ENCODE data around the gene MRGPRF. TPM values are rescaled to one million over a fixed set of nuclear protein-coding genes. Genes with fewer than 3 reads are reported as not detected.
A peak's percentile ranks its signal among the peaks of the same experiment; 100 is the strongest.

The MRGPRF gene
- polyA plus RNA-seq, 1 of the 3 experiments (the other 2 are of a cell fraction), result 0.18 TPM

- H4K20me1 ChIP-seq (ENCODE audit: insufficient read depth), result no peaks in the 10 kb centered on the region
- no peak overlapping the region for H3K4me2 ChIP-seq
- H3K36me3 ChIP-seq (replicated peaks in 1 of 2; ENCODE audit: control insufficient read depth in 1 of 2, insufficient read depth in 2 of 2, low read length in 1 of 2), result no peaks in the 10 kb centered on the region
- H3K9ac ChIP-seq, result no peak overlapping the region
- 97% methylated on average over 17 of the region's 19 CpGs for WGBS (ENCODE audit: low lambda C conversion rate)
- POLR2A ChIA-PET, result interaction anchor here (1.2 kb wide), 1 partner anchor 14 kb away, joined by 3 read pairs; no protein-coding TSS in a partner anchor
- CTCF ChIA-PET, result interaction anchor here (0.8 to 1.2 kb wide), 2 partner anchors 13 to 47 kb away, joined by 3 to 4 read pairs; no protein-coding TSS in a partner anchor
- H3K9me3 ChIP-seq, result no peaks in the 10 kb centered on the region
- H3K9me2 ChIP-seq, result no peaks in the 10 kb centered on the region
- H3K27me3 ChIP-seq (ENCODE audit: insufficient read depth), result no peaks in the 10 kb centered on the region
- TF ChIP-seq MXI1 (IDR thresholded peaks at IDR 0.05; ENCODE audit: low read depth, low read length) (no peak), FOXM1 (IDR thresholded peaks at IDR 0.05; ENCODE audit: low read depth) (no peak), PBX3 (IDR thresholded peaks at IDR 0.05) (no peak), FOSL2 (IDR thresholded peaks at IDR 0.05; ENCODE audit: borderline replicate concordance, low read depth) (no peak), FOXJ3 (CRISPR knock-in tag; IDR thresholded peaks at IDR 0.05) (no peak), RAD21 (IDR thresholded peaks at IDR 0.05; ENCODE audit: low read length) (no peak), USF1 (IDR thresholded peaks at IDR 0.05; ENCODE audit: borderline replicate concordance, low read depth) (no peak)
- no peaks in the 10 kb centered on the region for H3F3A ChIP-seq (replicated peaks; ENCODE audit: insufficient read depth)
- H3K4me1 ChIP-seq (ENCODE audit: control insufficient read depth in 1 of 2, insufficient read depth in 2 of 2, low read depth in 1 of 2, low read length in 1 of 2), result peaks cover 14 to 43% of the 10 kb centered on the region in 2 experiments
- H3K27ac ChIP-seq (ENCODE audit: low read depth in 2 of 2, low read length in 1 of 2), result peak overlapping the region in 1 of 2 experiments; percentile 89; a peak in 2 of 4 replicates
- peak; percentile 19 for DNase-seq
- no peak overlapping the region for H2AFZ ChIP-seq (ENCODE audit: low read depth)
- no peaks in the 10 kb centered on the region for H3K79me2 ChIP-seq (ENCODE audit: insufficient read depth)
- H3K4me3 ChIP-seq (ENCODE audit: low read depth in 2 of 2, low read length in 1 of 2), result no peak overlapping the region
Observed at GRCh38 chr11:68997124-68997994, 15.7 kb downstream of the MRGPRF start.

DNA sequence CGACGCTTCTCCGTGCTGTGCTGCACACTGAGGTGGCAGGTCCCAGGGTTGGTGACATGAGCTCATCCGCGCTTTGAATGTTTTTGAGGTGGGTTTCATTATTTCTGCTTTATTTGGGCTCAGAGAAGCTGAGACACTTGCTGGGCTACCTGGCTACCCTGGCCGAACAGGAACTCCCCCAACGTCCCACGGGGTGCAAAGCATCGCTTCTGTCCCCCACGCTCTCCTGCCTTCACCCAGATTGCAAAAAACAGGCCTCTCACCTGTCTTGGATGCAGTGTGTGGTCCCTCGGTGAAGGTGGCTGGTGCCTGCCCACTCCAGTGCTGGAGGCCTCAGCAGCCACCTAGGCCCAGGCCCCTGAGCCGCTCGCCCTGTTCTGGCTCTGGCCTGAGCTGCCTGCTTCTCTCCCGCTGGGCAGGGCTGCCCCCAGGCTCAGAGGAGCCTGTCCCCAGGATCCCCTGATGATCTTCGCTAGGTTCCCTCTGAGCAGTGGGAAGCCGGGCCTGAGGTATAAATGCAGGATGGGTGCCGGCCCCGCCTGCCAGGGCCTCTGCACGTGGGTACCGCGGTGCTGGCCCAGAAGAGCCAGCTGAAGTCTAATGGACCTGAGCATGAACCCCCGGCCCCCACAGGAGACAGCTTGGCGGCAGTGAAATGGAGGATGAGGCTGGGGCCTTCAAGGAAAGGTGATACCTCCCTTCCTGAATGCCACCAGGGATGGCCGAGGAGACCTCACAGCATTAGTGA lies 16.5 kb downstream of the MRGPRF start:
- 93% methylated on average over 20 of the region's 24 CpGs for WGBS (ENCODE audit: low lambda C conversion rate)
- H3K27me3 ChIP-seq (ENCODE audit: insufficient read depth), result no peaks in the 10 kb centered on the region
- H3K9me2 ChIP-seq, result no peaks in the 10 kb centered on the region
- no peak overlapping the region for H3K27ac ChIP-seq (ENCODE audit: low read depth in 2 of 2, low read length in 1 of 2)
- no peaks in the 10 kb centered on the region for H3K36me3 ChIP-seq (replicated peaks in 1 of 2; ENCODE audit: control insufficient read depth in 1 of 2, insufficient read depth in 2 of 2, low read length in 1 of 2)
- H3K4me3 ChIP-seq (ENCODE audit: low read depth in 2 of 2, low read length in 1 of 2), result no peak overlapping the region
- H3K79me2 ChIP-seq (ENCODE audit: insufficient read depth), result no peaks in the 10 kb centered on the region
- no peak for DNase-seq
- ChIA-PET POLR2A (no interaction called here), CTCF (interaction anchor here (0.8 kb wide), 1 partner anchor 48 kb away, joined by 3 read pairs; no protein-coding TSS in a partner anchor)
- peaks cover 14 to 41% of the 10 kb centered on the region in 2 experiments for H3K4me1 ChIP-seq (ENCODE audit: control insufficient read depth in 1 of 2, insufficient read depth in 2 of 2, low read depth in 1 of 2, low read length in 1 of 2)
- no peak overlapping the region for H3K4me2 ChIP-seq
- H3K9ac ChIP-seq, result no peak overlapping the region
- TF ChIP-seq GATA2 (CRISPR knock-in tag; IDR thresholded peaks at IDR 0.05) (no peak), FOSL2 (IDR thresholded peaks at IDR 0.05; ENCODE audit: borderline replicate concordance, low read depth) (no peak), TEAD4 (IDR thresholded peaks at IDR 0.05; ENCODE audit: borderline replicate concordance, insufficient read depth) (no peak), TCF12 (IDR thresholded peaks at IDR 0.05) (no peak), YY1 (IDR thresholded peaks at IDR 0.05; ENCODE audit: low read depth) (no peak), MXI1 (IDR thresholded peaks at IDR 0.05; ENCODE audit: low read depth, low read length) (no peak), RAD21 (IDR thresholded peaks at IDR 0.05; ENCODE audit: low read length) (no peak), NFIC (IDR thresholded peaks at IDR 0.05; ENCODE audit: borderline replicate concordance) (no peak), GABPA (IDR thresholded peaks at IDR 0.05; ENCODE audit: low read depth) (no peak), TAF1 (IDR thresholded peaks at IDR 0.05; ENCODE audit: borderline replicate concordance, low read depth, low read length) (no peak), ELF1 (IDR thresholded peaks at IDR 0.05) (no peak)
- H2AFZ ChIP-seq (ENCODE audit: low read depth), result no peak overlapping the region
- no peaks in the 10 kb centered on the region for H3F3A ChIP-seq (replicated peaks; ENCODE audit: insufficient read depth)
- no peaks in the 10 kb centered on the region for H3K9me3 ChIP-seq
- no peaks in the 10 kb centered on the region for H4K20me1 ChIP-seq (ENCODE audit: insufficient read depth)

Measured in SK-N-SH (cell line).